NCI-H526 (cell line): Measurements from ENCODE around the gene TFF2.

Experiments used
- DNase-seq, 2 experiments: peaks; one replicate each; lab custom pipeline; 2025; lab: John Stamatoyannopoulos, UW

TFF2 gene

GRCh38 chr21:42384156-42384945, 33.6 kb upstream of the TFF2 start:
- no peak for DNase-seq

DNA sequence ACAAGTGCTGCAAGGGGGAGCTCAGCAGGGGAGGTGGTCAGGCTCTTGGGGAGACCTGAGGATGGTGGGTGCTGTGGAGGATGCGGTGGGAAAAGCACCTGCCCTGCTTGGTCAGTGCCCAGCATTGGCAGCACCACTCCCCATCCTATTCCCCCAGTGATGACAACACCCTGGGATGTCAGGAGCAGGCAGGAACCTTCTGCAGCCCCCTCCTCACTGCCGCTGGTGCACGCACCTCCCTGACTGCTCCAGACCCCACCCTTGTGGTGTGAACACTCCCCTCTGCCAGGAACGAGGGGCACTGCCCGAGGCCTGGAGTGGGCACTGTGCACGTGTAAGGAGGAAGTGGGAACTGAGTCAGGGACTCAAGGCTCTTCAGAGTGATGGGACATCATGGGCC, 32.5 kb upstream of the TFF2 start:
- DNase-seq: no peak

- DNase-seq: no peak
Measured at GRCh38 chr21:42382915-42383314, 32.1 kb upstream of the TFF2 start.

DNA sequence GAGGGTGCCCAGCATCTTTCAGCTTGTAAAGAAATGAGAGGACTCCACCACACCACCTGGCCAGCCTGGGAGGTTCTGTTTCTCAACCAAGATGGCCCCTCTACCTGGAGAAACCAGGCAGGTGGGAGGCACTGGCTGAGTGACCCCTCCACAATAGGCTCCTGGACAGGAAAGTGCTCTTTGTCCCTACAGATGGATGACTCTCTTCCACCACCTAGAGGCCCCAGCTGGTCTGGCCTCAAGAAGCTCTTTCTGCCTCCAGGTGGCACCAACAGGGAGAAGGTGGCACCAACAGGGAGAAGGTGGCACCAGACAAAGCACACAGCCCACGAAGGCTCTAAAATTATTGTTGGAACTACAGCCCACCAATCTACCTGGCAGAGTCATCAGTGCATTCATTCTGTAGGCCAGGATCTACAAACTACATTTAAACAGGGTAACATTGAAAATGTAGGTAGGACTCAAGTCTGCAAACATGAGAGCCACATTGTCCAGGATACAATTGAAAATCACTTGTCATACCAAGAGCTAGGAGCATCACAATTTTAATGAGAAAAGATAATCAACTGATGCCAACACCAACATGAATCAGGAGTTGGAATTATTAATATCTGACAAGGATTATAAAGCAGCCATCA, 30.7 kb upstream of the TFF2 start:
- DNase-seq: peak; percentile 74 to 89

GRCh38 chr21:42379426-42380215, 28.8 kb upstream of the TFF2 start:
- DNase-seq: peak in 1 of 2 experiments; percentile 31

- no peak for DNase-seq
Measured at GRCh38 chr21:42378418-42378817, 27.6 kb upstream of the TFF2 start.

DNA sequence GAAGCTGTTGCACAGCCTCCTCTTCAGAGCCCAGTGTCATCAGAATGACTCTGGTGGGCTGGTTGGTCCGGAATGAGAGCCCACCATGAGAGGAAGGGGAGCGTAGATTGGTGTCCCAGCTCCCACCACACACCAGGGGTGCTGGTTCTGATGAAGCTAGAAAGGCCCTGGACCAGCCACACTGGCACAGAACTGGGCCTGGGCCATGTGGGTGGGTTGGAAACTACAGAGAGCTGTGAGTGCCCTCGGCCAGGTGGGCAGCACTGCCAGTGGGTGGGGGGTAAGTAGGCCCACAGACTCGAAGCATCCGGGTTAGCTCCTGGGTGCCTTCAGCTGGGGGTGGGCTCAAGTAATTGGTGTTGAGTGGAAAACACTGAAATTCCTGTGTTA, 27.2 kb upstream of the TFF2 start:
- no peak for DNase-seq

DNA sequence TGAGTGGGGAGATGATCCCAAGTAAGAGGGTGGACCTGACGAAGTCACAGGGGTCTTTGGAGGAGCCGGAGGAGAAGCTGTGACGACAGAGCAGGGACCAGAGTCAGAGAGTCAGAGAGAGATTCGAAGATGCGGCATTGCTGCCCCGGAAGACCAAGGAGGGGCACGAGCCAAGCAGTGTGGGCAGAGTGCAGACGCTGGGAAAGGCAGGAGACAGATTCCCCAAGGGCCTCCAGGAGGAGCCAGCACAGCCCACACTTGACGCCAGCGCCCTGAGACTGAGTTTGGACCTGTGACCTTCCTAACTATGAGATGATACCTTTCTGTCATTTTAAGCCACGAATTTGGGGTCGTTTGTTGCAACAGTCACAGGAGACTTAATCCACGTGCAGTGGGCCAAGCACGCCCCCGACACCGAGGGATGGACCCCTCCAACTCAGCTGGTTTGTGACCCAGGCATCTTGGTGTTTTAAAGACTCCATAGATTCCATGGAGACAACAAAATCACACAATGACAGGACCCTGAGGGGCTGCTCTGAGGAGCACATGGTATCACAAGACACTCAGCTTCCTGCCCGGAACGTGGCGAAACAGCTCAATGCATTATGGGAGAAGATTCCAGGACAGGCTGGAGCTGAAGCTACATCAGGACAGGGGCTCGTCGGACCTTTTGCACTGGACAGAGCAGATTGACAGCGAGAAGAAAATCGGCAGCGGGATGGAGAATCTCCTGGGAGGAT, 26.6 kb upstream of the TFF2 start:
- DNase-seq: no peak

GRCh38 chr21:42376338-42376982, 25.7 kb upstream of the TFF2 start:
- peak in 1 of 2 experiments; percentile 42 for DNase-seq

- DNase-seq: no peak
Measured at GRCh38 chr21:42375966-42376337, 25.2 kb upstream of the TFF2 start.

GRCh38 chr21:42375506-42375905, 24.7 kb upstream of the TFF2 start:
- no peak for DNase-seq

GRCh38 chr21:42374864-42375499, 24.2 kb upstream of the TFF2 start:
- DNase-seq: no peak

DNA sequence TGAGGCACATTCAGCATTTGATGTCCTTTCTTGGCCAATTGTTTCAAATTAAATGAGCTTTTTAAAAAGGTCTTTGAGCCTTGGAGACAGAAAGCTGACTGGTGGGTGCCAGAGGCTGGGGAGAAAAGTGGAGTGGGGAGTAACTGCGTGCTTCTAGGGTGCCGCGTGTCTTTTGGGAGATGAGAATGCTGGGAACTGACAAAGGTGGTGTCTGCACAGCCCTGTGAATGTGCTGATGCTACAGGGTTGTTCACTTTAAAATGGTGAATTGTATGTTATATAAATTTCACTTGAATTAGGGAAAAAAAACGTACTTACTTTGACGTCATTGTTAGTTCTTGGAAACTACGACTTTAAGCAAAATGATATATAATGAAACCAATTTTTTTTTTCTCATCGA, 23.7 kb upstream of the TFF2 start:
- no peak for DNase-seq

- DNase-seq: no peak
Measured at GRCh38 chr21:42373908-42374455, 23.2 kb upstream of the TFF2 start.

- no peak for DNase-seq
Measured at GRCh38 chr21:42373196-42373907, 22.6 kb upstream of the TFF2 start.

DNA sequence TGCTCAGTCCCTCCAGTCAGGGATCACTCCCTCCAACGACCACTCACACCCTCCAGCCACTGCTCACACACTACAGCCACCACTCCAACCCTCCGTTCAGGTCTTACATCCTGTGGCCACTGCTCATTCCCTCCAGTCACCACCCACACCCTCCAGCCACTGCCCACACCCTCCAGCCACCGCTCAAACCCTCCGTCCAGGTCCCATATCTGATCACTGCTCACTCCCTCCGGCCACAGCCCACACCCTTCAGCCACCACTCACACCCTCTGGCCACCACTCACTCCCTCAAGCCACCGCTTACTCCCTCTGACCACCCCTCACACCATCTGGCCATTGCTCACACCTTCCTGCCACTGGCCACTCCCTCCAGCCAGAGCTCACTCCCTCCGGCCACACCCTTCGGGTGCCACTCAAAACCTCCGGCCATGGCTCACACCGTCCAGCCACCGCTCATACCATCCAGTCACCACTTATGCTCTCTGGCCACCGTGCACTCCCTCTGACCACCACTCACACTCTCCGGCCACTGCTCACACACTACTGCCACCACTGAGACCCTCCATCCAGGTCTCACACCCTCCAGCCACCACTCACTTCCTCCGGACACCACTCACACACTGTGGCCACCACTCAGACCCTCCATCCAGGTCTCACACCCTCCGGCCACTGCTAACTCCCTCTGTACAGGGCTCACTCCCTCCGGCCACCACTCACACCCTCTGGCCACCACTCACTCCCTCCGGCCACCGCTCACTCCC, 20.3 kb upstream of the TFF2 start:
- no peak for DNase-seq

- no peak for DNase-seq
Measured at GRCh38 chr21:42369821-42370220, 19.0 kb upstream of the TFF2 start.

- peak; percentile 64 to 79 for DNase-seq
Measured at GRCh38 chr21:42367367-42368165, 16.8 kb upstream of the TFF2 start.
